ENCODE data around the gene MINDY4. TPM values are rescaled to one million over a fixed set of nuclear protein-coding genes. Genes with fewer than 3 reads are reported as not detected.

The MINDY4 gene
- total RNA-seq, 1 donor, result 10.5 TPM

DNA sequence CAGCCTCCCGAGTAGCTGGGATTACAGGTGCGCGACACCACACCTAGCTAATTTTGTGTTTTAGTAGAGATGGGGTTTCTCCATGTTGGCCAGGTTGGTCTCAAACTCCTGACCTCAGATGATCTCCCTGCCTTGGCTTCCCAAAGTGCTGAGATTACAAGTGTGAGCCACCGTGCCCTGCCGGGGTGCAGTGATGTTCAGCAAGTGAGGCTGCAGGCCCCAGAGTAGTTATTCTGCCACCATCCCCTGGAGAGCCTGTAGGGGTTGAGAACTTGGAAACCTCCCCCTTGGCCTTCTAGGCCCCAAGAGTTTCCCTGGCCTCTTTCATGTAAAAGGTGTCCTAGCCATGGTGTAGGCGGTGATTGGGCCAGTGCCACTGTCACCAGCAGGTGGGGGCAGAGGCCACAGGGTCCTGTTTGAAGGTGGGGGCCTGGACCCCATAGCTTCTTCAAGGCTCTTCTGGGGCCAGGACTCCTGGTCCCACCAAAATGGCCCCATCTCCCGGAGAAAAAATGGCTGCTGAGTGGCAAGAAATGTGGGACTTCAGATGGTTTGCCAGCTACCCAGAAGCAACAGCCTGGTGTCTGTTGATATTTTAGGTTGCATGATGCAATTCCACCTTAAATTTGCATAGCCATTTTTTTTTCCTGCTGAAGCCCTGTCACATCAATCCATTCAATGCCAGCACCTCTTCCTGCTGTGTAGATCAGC, 44.8 kb upstream of the MINDY4 start:
- Histone ChIP-seq H3K27me3 (ENCODE audit: insufficient read depth, low read length) (peaks cover 53% of the 10 kb centered on the region), H3K4me1 (ENCODE audit: insufficient read depth, low read length) (no peaks in the 10 kb centered on the region), H3K9me3 (ENCODE audit: low read depth, low read length) (no peaks in the 10 kb centered on the region), H2AFZ (ENCODE audit: low read length) (no peak overlapping the region), H3K27ac (ENCODE audit: low read depth, low read length) (no peak overlapping the region), H3K79me2 (ENCODE audit: insufficient read depth, low read length) (no peaks in the 10 kb centered on the region), H3K4me3 (ENCODE audit: insufficient read depth, low read length) (no peak overlapping the region), H3K4me2 (ENCODE audit: insufficient read depth, low read length) (no peak overlapping the region), H3K36me3 (ENCODE audit: insufficient read depth, low read length) (no peaks in the 10 kb centered on the region), H4K20me1 (ENCODE audit: insufficient read depth, low read length) (no peaks in the 10 kb centered on the region)
- TF ChIP-seq, protein P1, sequence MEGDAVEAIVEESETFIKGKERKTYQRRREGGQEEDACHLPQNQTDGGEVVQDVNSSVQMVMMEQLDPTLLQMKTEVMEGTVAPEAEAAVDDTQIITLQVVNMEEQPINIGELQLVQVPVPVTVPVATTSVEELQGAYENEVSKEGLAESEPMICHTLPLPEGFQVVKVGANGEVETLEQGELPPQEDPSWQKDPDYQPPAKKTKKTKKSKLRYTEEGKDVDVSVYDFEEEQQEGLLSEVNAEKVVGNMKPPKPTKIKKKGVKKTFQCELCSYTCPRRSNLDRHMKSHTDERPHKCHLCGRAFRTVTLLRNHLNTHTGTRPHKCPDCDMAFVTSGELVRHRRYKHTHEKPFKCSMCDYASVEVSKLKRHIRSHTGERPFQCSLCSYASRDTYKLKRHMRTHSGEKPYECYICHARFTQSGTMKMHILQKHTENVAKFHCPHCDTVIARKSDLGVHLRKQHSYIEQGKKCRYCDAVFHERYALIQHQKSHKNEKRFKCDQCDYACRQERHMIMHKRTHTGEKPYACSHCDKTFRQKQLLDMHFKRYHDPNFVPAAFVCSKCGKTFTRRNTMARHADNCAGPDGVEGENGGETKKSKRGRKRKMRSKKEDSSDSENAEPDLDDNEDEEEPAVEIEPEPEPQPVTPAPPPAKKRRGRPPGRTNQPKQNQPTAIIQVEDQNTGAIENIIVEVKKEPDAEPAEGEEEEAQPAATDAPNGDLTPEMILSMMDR (IDR thresholded peaks at IDR 0.05; ENCODE audit: extremely low read depth, low read depth, low read length), result no peak
- no peak for DNase-seq (ENCODE audit: insufficient read length, low spot score, missing footprints)

DNA sequence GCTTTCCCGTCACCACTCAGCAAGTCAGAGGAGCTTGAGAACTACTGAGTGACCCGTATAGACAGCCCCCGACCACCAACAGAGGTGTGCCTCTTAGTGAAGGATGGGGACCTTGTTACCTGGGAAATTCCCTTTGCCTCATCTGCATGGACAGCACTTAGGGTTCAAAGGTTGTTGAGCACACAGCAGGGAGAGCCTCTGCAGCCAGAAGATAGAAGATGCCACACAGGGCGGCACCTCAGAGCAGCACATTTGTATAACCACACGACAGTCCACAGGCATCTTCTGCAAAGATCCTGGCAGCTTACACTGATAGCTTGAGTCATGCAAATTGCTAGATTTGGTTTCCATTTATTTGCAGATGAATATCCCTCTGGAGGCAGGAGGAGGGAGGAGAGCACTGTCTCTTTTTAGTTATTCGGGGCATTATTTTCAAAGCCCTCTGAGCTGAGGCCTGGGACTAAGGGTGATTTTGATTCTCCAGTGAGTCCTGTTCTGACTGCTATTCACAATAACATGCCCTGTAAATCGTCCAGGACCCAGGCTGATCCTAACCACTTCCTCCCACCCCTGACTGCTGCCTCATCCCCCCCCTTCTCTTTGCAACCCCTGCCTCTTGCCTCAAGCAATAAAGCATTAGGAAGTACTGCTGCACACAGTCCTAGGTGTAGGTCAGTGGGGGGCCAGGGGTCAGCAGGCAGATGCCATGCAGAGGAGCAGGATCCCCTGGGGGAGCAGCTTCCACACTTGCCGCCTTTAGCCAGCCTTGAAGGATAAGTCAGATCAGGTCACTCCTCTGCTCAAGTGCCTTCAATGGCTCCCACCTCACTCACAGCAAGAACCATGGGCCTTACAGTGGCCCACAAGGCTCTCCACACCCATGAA, 43.9 kb upstream of the MINDY4 start:
- H3K9me3 ChIP-seq (ENCODE audit: low read depth, low read length), result no peaks in the 10 kb centered on the region
- H2AFZ ChIP-seq (ENCODE audit: low read length), result no peak overlapping the region
- no peaks in the 10 kb centered on the region for H3K4me1 ChIP-seq (ENCODE audit: insufficient read depth, low read length)
- DNase-seq (ENCODE audit: insufficient read length, low spot score, missing footprints), result peak; percentile 92
- H4K20me1 ChIP-seq (ENCODE audit: insufficient read depth, low read length), result no peaks in the 10 kb centered on the region
- no peak overlapping the region for H3K27ac ChIP-seq (ENCODE audit: low read depth, low read length)
- peaks cover 56% of the 10 kb centered on the region for H3K27me3 ChIP-seq (ENCODE audit: insufficient read depth, low read length)
- TF ChIP-seq, protein P1 (IDR thresholded peaks at IDR 0.05; ENCODE audit: extremely low read depth, low read depth, low read length), result no peak
- H3K4me2 ChIP-seq (ENCODE audit: insufficient read depth, low read length), result no peak overlapping the region
- no peaks in the 10 kb centered on the region for H3K36me3 ChIP-seq (ENCODE audit: insufficient read depth, low read length)
- no peaks in the 10 kb centered on the region for H3K79me2 ChIP-seq (ENCODE audit: insufficient read depth, low read length)
- H3K4me3 ChIP-seq (ENCODE audit: insufficient read depth, low read length), result no peak overlapping the region

DNA sequence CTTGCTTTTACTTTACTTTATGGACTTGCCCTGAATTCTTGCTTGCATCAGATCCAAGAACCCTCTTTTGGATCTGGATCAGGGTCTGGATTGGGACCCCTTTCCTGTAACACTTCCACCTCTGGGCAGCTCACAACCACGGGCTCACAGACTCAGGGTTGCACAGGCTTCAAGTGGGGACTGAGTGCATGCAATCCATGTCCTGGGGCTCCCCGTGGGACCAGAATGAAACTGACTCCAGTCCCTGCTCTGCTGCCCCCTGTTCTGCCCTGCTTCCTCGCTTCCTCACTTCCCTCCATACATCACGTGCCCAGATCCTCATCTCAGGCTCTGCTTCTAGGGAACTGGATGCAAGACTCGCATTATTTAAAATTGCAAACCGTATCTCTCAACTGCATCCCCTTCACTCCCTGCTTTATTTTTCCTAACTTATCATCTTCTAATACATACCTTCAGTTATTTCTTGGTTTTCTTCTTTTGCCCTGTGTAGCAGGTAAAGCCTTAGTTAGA, 42.6 kb upstream of the MINDY4 start:
- Histone ChIP-seq H3K36me3 (ENCODE audit: insufficient read depth, low read length) (no peaks in the 10 kb centered on the region), H3K79me2 (ENCODE audit: insufficient read depth, low read length) (no peaks in the 10 kb centered on the region), H3K27ac (ENCODE audit: low read depth, low read length) (no peak overlapping the region), H4K20me1 (ENCODE audit: insufficient read depth, low read length) (no peaks in the 10 kb centered on the region), H3K4me1 (ENCODE audit: insufficient read depth, low read length) (no peaks in the 10 kb centered on the region), H2AFZ (ENCODE audit: low read length) (no peak overlapping the region), H3K4me3 (ENCODE audit: insufficient read depth, low read length) (no peak overlapping the region), H3K27me3 (ENCODE audit: insufficient read depth, low read length) (peaks cover 45% of the 10 kb centered on the region), H3K9me3 (ENCODE audit: low read depth, low read length) (no peaks in the 10 kb centered on the region), H3K4me2 (ENCODE audit: insufficient read depth, low read length) (no peak overlapping the region)
- DNase-seq (ENCODE audit: insufficient read length, low spot score, missing footprints), result peak; percentile 82
- TF ChIP-seq, protein P1 (IDR thresholded peaks at IDR 0.05; ENCODE audit: extremely low read depth, low read depth, low read length), result no peak

DNA sequence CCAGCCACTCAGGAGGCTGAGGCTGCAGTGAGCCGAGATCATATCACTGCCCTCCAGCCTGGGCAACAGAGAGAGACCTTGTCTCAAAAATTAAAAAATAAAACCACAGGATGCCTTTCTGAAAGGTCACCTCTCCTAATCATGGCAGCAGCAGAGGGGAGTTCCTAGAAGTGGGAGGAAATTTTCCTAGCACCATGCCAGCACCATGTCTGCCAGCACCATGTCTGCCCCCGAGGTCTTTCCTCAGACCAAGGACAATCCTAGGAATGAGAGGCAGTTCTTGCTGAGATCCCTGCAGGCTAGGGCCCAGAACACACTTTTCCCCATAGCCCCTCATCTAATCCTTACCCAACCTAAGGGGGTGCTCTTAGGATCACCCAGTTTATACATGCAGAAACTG, 41.6 kb upstream of the MINDY4 start:
- Histone ChIP-seq H3K4me1 (ENCODE audit: insufficient read depth, low read length) (no peaks in the 10 kb centered on the region), H3K36me3 (ENCODE audit: insufficient read depth, low read length) (no peaks in the 10 kb centered on the region), H3K79me2 (ENCODE audit: insufficient read depth, low read length) (no peaks in the 10 kb centered on the region), H3K4me2 (ENCODE audit: insufficient read depth, low read length) (no peak overlapping the region), H3K27ac (ENCODE audit: low read depth, low read length) (no peak overlapping the region), H3K4me3 (ENCODE audit: insufficient read depth, low read length) (no peak overlapping the region), H4K20me1 (ENCODE audit: insufficient read depth, low read length) (no peaks in the 10 kb centered on the region), H3K9me3 (ENCODE audit: low read depth, low read length) (no peaks in the 10 kb centered on the region), H3K27me3 (ENCODE audit: insufficient read depth, low read length) (peaks cover 40% of the 10 kb centered on the region), H2AFZ (ENCODE audit: low read length) (no peak overlapping the region)
- DNase-seq (ENCODE audit: insufficient read length, low spot score, missing footprints), result peak; percentile 48
- TF ChIP-seq, protein P1 (IDR thresholded peaks at IDR 0.05; ENCODE audit: extremely low read depth, low read depth, low read length), result no peak
